ENCODE measurements around the gene XPOT.

XPOT gene

DNA sequence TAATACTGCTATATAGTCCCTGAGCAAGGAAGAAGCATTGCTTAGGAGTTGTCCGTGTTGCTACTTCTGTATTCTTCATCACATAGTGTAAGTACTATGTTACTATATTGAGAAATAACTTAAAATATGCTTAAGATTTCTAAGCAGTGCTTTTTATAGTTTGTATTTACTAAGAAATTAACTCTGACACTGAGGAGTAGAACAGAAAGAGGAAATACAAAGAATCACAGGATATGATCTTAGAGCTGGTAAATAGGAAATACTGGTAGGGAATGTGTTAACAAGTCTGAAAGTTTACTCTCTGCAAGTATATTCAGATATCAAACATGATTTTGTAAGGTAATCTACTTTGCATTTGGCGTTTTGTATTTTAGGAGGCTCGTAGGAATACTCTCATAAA, 15.5 kb downstream of the XPOT start:
- FAIRE-seq, result no peak
- DNase-seq (ENCODE audit: low spot score), result no peak

DNA sequence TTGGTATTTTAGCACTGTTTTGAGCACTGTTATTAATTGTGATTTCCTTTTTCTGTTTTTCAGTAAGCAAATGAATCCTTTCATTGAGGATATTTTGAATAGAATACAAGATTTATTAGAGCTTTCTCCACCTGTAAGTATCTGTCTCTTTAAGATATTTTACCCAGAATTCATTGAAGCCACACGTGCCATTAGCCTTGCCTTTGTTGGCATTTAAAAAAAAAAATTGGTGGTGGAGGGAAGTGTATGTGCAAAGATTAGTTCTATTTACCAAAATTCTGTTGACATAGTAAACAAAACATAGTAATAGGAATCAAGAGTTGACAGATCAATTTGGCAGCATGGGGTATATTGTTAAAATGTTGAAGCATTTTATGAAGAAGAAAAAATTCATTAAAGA, 23.8 kb downstream of the XPOT start:
- FAIRE-seq, result no peak
- DNase-seq (ENCODE audit: low spot score), result no peak

DNA sequence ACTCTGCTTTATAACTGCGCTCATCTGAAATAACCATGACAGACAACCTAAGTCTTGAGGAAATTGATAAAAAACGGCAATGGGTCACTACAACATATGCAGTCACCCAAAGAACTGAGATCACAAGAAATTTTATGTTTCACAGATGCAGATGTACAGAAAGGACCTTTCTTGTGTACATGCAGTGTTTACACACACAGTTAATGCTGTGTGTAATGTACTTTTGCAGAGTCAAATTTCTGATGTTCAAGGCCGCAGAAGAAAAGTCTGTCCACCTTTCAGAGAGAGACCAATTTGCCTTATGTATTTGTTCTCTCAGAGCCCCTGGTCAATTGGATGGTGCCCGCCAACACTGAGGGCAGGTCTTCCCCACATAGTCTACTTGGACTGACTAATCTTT, 24.8 kb downstream of the XPOT start:
- FAIRE-seq, result no peak

DNA sequence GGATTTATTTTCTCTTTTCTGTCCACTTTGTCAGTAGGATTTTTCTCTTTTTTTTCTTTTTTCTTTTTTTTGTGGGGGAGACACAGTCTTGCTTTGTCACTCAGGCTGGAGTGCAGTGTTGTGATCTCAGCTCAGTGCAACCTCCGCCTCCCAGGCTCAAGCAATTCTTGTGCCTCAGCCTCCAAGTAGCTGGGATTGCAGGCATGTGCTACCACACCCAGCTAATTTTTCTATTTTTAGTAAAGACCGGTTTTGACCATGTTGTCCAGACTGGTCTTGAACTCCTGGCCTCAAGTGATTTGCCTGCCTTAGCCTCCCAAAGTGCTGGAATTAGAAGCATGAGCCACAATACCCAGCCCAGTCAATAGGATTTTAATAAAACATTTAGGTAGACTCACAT, 26.7 kb downstream of the XPOT start:
- FAIRE-seq (no peak), DNase-seq (ENCODE audit: low spot score) (no peak)

More for the DNA sequence above, 24.8 kb downstream of the XPOT start:
- no peak for DNase-seq (ENCODE audit: low spot score)

DNA sequence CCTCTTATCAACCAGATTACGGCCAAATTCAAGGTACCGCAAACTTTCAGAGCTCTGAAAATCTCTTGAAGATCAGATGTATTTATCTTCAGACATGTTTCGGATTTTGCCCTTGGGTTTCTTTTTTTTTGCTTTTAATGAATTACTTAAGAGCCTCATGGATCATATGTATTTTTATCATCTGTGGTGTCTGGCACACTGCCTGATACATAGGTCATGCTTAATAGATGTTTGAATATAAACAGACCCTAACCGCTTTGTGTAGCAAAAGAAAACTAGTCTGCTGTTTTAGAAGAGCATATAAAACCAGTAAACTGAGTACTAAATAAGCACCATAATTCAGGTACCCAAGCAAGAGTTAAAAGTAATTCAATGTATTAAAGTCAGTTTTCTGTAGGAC, 27.6 kb downstream of the XPOT start:
- FAIRE-seq (no peak), DNase-seq (ENCODE audit: low spot score) (no peak)

DNA sequence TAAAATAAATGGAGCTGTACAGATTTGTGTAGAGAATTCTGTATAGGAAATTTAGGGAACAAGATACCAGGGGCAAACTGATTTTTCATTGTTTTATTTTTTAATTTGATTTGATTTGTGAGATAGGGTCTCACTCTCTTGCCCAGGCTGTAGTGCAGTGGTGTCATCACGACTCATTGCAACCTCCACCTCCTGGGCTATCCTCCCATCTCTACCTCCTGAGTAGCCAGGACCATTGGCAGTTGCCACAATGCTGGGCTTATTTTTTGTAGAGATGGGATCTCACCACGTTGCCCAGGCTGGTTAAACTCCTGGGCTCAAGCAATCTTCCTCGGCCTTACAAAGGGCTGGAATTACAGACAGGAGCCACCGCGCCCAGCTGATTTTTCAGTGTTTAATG, 29.7 kb downstream of the XPOT start:
- FAIRE-seq (no peak), DNase-seq (ENCODE audit: low spot score) (no peak)

DNA sequence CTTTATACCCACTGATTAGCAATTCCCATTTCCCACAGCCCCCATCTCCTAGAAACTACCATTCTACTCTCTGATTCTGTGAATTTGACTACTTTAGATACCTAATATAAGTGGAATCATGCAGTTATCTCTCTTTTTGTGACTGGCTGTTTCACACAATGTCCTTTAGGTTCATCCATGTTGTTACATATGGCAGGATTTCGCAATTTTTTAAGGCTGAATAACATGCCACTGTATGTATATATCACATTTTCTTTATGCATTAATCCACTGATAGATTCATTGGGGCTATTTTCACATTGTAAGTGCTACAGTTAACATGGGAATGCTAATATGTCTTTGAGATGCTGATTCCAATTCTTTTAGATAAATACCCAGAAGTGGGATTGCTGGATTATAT, 35.9 kb downstream of the XPOT start:
- FAIRE-seq, result no peak
- DNase-seq (ENCODE audit: low spot score), result no peak

DNA sequence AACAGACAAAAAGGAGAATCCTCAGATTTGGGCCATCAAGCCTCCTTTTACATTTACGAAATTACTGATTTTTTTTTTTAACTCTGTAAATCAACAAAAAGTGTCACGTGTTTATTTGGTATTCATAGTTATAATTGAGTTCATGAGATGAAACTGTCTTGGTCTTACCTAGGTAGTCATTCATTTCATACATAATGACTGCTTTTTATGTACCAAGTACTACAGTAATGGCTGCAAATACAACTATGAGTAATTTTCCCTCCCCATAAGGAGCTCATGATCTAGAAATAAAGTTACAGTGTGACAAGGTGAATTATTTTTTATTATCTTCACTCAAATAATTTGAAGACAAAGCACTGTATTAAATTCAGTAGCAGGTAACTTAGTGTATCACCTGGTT, 41.3 kb downstream of the XPOT start:
- DNase-seq (ENCODE audit: low spot score) (no peak), FAIRE-seq (no peak)

DNA sequence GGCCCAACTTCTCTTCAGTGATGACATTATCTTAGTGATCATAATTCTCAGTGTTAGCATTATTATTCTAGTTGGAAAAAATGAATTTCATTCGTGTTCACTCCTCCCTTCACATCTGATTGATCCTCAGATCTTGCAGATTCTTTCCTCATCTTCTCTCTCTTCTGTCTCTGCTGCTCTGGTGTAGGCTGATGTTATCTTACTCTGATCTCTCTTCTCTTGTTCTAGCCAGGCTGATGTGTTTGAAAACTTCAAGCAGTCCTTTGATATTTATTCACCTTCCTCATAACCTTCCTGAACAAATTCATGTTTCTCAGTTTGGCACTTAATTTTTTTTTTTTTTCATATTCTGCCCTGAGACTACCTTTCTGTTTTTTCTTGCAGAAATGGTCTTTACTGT, 42.1 kb downstream of the XPOT start:
- no peak for FAIRE-seq

DNA sequence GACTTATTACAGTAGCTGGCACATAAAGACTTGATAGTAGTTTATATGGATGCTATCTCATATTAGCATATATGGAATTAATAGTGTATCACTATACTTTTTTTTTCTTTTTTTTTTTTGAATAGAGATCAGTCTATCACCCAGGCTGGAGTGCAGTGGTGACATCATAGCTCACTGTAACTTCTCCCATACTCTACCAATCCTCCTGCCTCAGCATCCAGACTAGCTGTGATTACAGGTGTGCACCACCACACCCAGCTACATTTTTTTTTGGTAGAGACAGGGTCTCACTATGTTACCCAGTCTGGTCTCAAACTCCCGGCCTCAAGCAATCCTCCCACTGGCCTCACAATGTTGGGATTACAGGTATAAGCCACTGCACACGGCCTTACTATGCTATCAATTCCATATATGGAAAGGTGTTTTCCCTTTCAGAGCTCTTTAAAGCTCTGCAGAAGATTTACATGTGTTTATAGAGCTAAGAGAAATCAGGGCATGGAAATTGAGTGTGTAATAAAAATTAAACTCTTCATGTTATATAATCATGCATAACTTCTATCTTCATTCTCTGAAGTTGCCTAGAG, 46.0 kb downstream of the XPOT start:
- FAIRE-seq (no peak), DNase-seq (ENCODE audit: low spot score) (no peak)

More for the DNA sequence above, 42.1 kb downstream of the XPOT start:
- no peak for DNase-seq (ENCODE audit: low spot score)

DNA sequence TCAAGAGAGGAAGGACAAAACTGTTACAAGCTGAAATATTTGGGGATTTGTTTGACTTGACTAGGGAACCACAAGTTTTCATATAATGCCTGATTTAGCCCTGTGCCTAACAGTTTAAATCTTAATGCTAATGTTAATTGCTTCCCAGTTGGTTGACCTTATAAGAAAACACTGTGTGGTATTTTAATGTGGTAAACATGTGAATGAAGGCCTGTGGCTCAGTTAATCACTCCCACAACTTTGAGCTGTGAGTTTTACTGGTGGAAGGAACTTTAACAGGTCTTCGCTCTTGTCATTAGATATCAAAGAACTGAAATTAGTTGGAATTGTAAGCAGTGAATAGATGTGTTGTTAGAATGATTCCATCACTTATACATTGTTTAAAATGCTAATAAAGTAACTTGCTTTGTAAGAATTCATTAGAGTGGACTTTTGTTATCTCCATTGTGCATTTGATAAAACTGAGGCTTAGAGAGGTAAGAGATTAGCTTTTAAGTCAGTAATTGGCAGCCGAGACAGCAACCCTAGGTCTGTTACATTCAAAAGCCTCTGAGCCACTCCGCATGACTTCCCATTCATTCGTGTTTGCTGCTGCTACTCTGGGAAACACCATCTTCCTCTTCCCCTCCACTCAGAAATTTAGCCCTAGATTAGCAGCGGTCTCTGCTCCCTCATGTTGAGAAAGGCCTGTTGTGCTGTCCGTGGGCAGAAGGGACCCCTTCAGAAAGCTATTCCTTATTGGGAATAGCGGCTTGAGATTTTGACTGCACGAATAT, 46.7 kb downstream of the XPOT start:
- DNase-seq (ENCODE audit: low spot score) (peak; percentile 9), FAIRE-seq (no peak)

DNA sequence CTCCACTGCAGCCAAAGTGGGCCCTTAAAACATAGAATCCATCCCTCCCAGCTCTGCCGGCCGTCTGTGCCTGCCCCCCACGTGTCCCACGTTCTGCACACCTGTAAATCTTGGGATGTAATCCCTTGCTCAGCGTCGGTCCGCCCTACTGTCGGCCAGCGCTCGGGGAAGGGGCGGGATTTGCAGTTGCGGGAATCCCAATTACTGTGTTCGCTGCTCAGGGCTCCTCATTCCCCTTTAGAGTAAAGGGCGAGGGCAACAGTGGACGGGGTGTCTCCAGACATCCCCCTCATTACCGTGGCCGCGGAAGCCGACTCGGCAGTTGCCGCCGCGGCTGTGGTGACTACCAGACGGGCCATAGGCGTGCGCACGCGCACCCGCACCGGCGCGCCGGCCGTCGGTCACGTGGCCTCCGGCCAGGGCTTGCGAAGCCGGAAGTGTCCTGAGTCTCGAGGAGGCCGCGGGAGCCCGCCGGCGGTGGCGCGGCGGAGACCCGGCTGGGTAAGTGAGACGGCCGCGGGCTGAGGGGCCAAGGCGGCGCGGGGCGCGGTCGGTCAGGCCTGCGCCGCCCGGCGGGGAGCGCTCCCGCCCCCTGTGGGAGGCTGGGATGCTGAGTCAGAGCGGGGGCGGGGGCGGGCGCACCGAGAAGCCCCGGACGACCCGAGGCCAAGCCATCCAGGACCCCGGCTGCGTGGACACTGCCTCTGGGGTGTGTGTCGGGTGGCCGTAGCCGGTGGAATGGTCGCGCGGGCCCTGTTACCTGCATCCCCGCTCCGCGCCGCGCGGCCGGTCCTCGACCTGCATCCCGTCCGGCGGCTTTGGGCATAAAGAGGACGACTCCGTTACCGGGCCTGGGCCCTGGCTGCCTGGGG, 47.7 kb downstream of the XPOT start, which contains the start of gene TBK1:
Gene TBK1 (plus strand): TSS at position 434 of the 872 bp plus-strand sequence. CDS start 3,751 bp downstream, outside the sequence.
- FAIRE-seq, result peak; percentile 44
- peak; percentile 94 for DNase-seq (ENCODE audit: low spot score)

DNA sequence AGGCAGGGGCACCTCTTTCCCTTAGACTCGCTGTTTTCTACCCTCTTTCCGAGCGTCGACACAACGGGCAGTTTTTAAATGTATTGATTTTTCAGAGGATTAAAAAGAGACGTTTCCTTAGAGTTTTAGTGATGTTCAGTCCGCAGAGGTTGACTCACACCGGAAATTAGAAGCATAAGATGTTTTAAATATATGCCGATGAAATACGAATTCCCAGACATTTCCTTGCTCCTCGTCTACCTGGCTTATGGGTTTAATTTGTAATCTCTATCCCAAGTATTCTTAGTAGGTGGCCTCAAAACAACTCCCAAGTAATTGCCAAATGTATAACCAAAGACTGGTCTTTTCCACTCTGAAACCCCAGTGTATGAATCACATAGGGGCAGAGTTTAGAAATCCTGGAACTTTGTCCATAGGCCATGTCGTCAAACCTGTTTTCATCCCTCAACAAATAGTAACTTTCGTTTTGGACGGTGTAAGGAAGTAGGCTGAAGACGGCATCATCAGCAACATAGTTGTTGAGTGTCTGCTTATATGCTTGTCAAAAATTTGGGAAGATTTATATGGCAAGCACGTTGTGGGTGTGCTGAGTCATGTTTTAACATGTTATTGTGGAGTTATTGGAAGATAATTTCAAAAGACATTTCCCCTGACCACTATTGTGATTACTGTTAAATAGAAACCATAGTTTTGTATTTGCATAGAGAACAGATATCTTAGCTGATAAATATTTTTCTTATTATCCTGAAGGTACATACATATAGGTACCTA, 48.6 kb downstream of the XPOT start:
- FAIRE-seq, result no peak

DNA sequence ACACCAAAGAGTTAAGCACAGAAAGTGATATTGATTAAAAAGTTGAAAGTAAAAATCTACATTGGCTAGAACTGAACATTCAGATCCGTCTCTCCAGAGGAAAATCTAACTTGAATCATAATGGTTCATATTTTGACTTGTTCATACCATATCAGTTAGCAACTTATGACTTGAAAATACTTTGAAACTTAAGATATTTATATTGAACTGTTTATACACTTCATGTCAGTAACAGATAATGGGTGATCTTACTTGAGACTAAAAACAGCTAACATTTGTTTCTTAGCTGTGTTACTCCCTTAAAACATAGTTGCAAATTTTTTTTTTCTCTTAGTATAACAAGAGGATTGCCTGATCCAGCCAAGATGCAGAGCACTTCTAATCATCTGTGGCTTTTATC, 51.3 kb downstream of the XPOT start:
- DNase-seq (ENCODE audit: low spot score) (no peak), FAIRE-seq (no peak)

More for the DNA sequence above, 48.6 kb downstream of the XPOT start:
- DNase-seq (ENCODE audit: low spot score), result peak; percentile 27

DNA sequence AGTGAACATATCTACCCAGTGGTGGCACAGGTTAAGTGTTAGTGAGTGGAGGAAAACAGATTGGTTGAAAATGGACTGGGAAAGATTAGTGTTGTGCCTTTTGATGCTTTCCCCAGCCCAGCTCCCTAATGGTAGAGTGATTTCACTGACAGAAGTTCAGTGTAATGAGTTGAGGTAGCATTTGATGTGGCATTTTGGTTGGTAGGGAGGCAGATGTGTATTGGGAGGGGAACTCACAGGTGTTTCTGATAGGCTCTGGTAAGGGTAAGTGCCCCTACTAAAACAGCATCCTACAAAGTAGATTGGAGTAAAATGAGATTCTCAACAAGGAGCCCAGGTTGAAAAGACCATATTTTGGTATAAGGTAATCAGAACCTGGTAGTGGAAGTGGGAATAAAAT, 51.9 kb downstream of the XPOT start:
- DNase-seq (ENCODE audit: low spot score) (no peak), FAIRE-seq (no peak)

DNA sequence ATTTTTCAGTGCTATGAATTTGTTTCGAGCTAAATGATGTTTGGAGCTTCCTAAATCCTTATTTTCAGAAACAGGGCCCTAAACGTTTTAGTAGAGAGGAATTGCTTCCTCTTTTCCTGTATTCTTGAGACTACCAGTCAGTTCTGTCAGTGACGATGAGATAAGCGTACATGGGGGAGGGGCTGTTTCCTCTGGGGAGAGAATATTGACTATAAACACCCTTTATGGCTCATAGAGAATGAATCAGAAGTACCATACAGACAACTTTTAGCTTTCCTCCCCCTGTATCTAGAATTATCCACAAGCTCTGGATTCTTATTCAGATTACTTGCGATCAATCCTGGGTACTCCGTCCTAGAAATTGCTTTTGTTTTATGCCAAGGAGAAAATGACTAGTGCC, 52.8 kb downstream of the XPOT start:
- DNase-seq (ENCODE audit: low spot score), result no peak
- FAIRE-seq, result no peak

DNA sequence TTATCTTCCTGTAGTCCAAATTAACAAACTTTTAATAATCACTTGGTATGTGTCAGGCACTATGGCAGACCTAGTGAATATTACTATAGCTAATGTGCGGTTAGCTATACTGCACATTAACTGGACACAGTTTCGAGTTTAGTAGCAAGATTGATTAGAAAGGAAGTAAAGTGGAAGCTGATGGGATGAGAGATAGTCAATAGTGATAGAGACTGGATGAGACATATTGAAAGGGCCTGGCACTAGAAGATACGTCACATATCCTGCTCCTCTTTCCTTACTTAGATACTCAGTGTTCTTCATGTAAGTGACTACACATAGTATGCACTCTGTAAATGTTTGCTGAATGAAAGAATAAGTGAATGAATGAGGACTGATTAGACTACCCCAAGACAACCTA, 53.3 kb downstream of the XPOT start:
- no peak for DNase-seq (ENCODE audit: low spot score)
- no peak for FAIRE-seq

DNA sequence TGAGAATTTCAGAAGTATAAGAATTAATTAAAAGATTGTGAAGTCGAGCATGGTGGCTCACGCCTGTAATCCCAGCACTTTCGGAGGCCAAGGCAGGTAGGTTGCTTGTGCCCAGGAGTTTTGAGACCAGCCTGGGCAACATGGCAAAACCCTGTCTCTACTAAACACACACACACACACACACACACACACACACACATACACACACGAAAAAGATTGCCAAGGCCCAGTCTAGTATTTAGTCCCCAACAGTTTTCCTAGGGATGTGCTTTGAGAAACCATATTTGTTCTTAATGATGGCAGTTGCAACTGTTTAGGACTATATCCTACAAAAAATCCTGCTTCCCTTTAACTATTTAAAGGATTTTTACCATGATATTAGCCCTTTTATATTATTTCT, 53.7 kb downstream of the XPOT start:
- no peak for DNase-seq (ENCODE audit: low spot score)
- FAIRE-seq, result no peak

DNA sequence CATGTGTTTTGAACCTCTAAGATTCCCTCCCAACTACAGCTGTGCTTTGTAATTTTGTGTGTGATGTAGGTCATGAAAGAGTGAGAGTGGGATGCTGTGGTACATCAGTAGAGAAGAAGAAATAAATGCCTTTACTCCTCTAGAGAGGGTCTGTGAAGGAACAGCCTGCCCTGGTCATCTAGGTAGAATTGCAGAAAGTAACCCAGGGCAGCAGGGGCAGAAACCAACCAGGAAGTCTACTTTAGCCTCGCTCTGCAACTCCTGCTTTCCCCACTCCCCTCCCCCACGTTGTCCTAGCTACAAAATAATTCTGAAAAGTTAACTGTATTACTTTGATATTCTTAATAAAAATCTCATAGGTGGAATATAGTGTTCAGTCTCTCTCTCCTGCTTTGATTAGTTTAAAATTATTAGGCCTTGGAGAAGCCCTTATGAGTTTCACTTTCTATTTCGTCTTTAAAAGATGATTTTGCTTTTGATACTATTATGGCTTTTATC, 55.3 kb downstream of the XPOT start:
- DNase-seq (ENCODE audit: low spot score), result no peak

DNA sequence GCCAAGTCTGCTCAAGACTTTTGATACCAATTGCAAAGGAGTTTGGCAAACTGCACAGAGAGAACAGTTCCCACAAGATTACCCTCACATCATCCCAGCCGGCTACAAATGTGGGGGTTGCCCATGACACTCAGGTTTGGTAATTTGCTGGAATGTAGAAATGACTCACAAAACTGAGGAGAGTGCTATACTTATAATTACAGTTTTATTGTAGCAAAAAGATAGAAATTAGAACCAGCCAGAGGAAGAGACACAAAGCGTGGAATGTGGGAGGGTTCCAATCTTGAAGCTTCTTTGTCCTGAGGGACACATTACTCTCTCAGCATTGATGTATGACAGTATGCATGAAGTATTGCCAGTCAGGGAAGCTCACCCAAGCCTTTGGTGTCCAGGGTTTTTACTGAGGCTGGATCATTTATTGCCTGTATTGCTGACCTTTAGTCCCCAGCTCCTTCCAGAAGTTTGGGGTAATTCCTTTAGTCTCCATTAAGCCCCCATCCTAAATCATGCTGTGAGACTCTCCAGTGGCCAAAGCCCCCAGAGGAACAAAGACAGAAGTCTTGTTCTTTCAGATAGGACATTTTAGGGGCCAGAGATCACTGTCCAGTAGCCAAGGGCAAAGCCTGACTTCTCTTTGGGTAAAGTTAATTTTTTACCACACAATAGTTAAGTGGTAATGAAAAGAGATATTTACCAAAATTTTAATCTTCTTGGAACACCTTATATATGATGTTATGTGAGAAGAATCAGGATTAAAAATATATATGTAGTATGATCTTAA, 57.6 kb downstream of the XPOT start:
- FAIRE-seq, result no peak
- DNase-seq (ENCODE audit: low spot score), result no peak

More for the DNA sequence above, 55.3 kb downstream of the XPOT start:
- no peak for FAIRE-seq

Data from urothelium cell line (cell line).